GM21723 (cell line): ENCODE results near the gene SIN3A.
"Not testable (repeated sequence)": the region's sequence is repeated elsewhere in the genome, so short reads cannot be mapped to it uniquely, and the experiment has no call there.

Experiments used
- ATAC-seq: cut with Tn5 transposase; IDR thresholded peaks from one replicate; pipeline ENCODE4 v1.9.1; 2021; ENCODE audit warnings: mild to moderate bottlenecking, moderate library complexity; ENCODE audit not compliant: unreplicated experiment

Gene SIN3A

GRCh38 chr15:75383986-75384385 is 67.5 kb downstream of the SIN3A start:
- ATAC-seq: not testable (repeated sequence)

- ATAC-seq: no peak
These were observed 70.7 kb downstream of the SIN3A start for GRCh38 chr15:75380773-75381172.

GRCh38 chr15:75371901-75372688 is 79.4 kb downstream of the SIN3A start:
- ATAC-seq: no peak

GRCh38 chr15:75371486-75371885 is 80.0 kb downstream of the SIN3A start:
- ATAC-seq: no peak

GRCh38 chr15:75369897-75370581 is 81.5 kb downstream of the SIN3A start:
- no peak for ATAC-seq

GRCh38 chr15:75368689-75369239 is 82.7 kb downstream of the SIN3A start:
- peak; percentile 12 for ATAC-seq

- peak; percentile 89 for ATAC-seq
These were observed 83.4 kb downstream of the SIN3A start, which contains the start of gene MAN2C1 for GRCh38 chr15:75367913-75368688. TSS of gene MAN2C1 (minus strand) at chr15:75368607. CDS start at chr15:75368583, 24 bp downstream.

GRCh38 chr15:75367406-75367912 is 84.0 kb downstream of the SIN3A start:
- ATAC-seq: no peak

GRCh38 chr15:75367006-75367405 is 84.5 kb downstream of the SIN3A start:
- ATAC-seq: no peak

GRCh38 chr15:75366163-75366562 is 85.3 kb downstream of the SIN3A start:
- no peak for ATAC-seq

- no peak for ATAC-seq
These were observed 86.6 kb downstream of the SIN3A start for GRCh38 chr15:75364881-75365280.

- ATAC-seq: no peak
These were observed 87.7 kb downstream of the SIN3A start for GRCh38 chr15:75363786-75364185.

- no peak for ATAC-seq
These were observed 88.7 kb downstream of the SIN3A start for GRCh38 chr15:75362642-75363249.

GRCh38 chr15:75361989-75362641 is 89.4 kb downstream of the SIN3A start:
- ATAC-seq: no peak

GRCh38 chr15:75361361-75361988 is 90.0 kb downstream of the SIN3A start:
- no peak for ATAC-seq

- no peak for ATAC-seq
These were observed 90.6 kb downstream of the SIN3A start for GRCh38 chr15:75360856-75361255.

- ATAC-seq: no peak
These were observed 91.1 kb downstream of the SIN3A start for GRCh38 chr15:75360391-75360790.

- no peak for ATAC-seq
These were observed 91.8 kb downstream of the SIN3A start for GRCh38 chr15:75359537-75360250.
